Effector memory CD4-positive, alpha-beta T cell (primary cell): ENCODE measurements around the gene CD244.
"Not testable (repeated sequence)": the region's sequence is repeated elsewhere in the genome, so short reads cannot be mapped to it uniquely, and the experiment has no call there.

Experiments
- DNase-seq, 3 donors: peaks; one replicate each; pipeline ENCODE4 v3.0.0-alpha.2; 2020
- H3K27ac ChIP-seq: 2 replicates; pipeline ENCODE4 v1.7.0; 2013; ENCODE audit warnings: mild to moderate bottlenecking, low read length, moderate library complexity; ENCODE audit not compliant: insufficient read depth, poor library complexity, severe bottlenecking
- H3K27me3 ChIP-seq: replicated peaks from 2 replicates; pipeline ENCODE4 v1.7.0; 2013; ENCODE audit warnings: mild to moderate bottlenecking, low read length; ENCODE audit not compliant: insufficient read depth, control insufficient read depth, poor library complexity, severe bottlenecking
- H3K36me3 ChIP-seq: 2 replicates; pipeline ENCODE4 v1.7.0; 2013; ENCODE audit warnings: mild to moderate bottlenecking, low read length, moderate library complexity; ENCODE audit not compliant: control insufficient read depth, insufficient read depth
- H3K4me1 ChIP-seq: 2 replicates; pipeline ENCODE4 v1.7.0; 2013; ENCODE audit warnings: low read length, mild to moderate bottlenecking; ENCODE audit not compliant: control insufficient read depth, insufficient read depth, poor library complexity, severe bottlenecking
- H3K4me3 ChIP-seq: 2 replicates; pipeline ENCODE4 v1.7.0; 2013; ENCODE audit warnings: low read length, low read depth, mild to moderate bottlenecking; ENCODE audit not compliant: insufficient read depth, poor library complexity, severe bottlenecking
- H3K9me3 ChIP-seq: 2 replicates; pipeline ENCODE4 v1.7.0; 2013; ENCODE audit warnings: mild to moderate bottlenecking, low read length, moderate library complexity; ENCODE audit not compliant: control insufficient read depth

The CD244 gene

GRCh38 chr1:160789702-160790611, 72.7 kb downstream of the CD244 start:
- peaks cover under 1% of the 10 kb centered on the region for H3K4me1 ChIP-seq
- H3K27ac ChIP-seq = no peak overlapping the region
- no peak overlapping the region for H3K4me3 ChIP-seq
- H3K9me3 ChIP-seq = no peaks in the 10 kb centered on the region
- H3K27me3 ChIP-seq = no peaks in the 10 kb centered on the region
- no peak for DNase-seq
- H3K36me3 ChIP-seq = no peaks in the 10 kb centered on the region

DNA sequence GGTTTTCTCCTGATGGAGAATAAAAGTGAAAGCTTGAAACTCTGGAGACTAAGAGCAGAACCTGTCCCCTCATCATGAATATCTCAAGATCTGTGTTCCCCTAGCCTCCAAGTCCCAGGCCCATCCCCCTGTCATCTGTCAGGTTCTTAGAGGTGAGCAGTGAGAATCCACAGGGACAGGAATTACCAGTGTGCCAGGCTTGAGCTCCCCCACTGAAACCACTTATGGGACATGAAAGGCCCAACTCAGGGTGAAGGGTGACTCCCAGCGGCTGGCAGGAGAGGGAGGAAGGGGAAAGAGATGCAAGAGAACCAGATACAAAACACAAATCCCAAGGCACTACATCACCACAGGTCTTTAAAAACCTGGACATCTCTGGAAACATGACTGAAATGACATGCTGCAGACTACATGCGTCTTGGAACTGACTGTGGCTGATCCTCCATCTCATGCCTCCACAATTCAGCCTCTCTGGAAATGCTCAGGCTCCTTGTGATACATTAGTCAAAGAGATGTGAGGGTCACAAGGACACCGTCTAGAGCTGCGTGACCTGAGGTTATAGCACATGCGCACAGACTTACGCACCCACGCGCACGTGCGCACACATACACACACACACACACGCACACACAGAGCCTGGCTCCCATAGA, 73.5 kb downstream of the CD244 start:
- Histone ChIP-seq H3K27ac (no peak overlapping the region), H3K27me3 (no peaks in the 10 kb centered on the region), H3K4me1 (no peaks in the 10 kb centered on the region), H3K9me3 (no peaks in the 10 kb centered on the region), H3K4me3 (no peak overlapping the region), H3K36me3 (no peaks in the 10 kb centered on the region)
- no peak for DNase-seq

DNA sequence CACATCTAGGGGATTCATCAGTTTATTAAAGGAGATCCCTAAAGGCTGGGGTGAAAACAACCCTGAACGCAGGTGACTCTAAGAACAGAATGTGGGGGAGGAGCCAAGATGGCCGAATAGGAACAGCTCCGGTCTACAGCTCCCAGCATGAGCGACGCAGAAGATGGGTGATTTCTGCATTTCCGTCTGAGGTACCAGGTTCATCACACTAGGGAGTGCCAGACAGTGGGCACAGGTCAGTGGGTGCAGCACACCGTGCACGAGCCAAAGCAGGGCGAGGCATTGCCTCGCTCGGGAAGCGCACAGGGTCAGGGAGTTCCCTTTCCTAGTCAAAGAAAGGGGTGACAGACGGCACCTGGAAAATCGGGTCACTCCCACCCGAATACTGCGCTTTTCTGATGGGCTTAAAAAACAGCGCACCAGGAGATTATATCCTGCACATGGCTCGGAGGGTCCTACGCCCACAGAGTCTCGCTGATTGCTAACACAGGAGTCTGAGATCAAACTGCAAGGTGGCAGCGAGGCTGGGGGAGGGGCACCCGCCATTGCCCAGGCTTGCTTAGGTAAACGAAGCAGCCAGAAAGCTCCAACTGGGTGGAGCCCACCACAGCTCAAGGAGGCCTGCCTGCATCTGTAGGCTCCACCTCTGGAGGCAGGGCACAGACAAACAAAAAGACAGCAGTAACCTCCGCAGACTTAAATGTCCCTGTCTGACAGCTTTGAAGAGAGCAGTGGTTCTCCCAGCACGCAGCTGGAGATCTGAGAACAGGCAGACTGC, 79.5 kb downstream of the CD244 start:
- not testable (repeated sequence) for H3K27ac ChIP-seq, DNase-seq

GRCh38 chr1:160781914-160782689, 80.6 kb downstream of the CD244 start:
- Histone ChIP-seq H3K36me3 (no peaks in the 10 kb centered on the region), H3K27ac (no peak overlapping the region), H3K4me1 (peaks cover 6% of the 10 kb centered on the region), H3K9me3 (no peaks in the 10 kb centered on the region), H3K4me3 (no peak overlapping the region), H3K27me3 (no peaks in the 10 kb centered on the region)
- no peak for DNase-seq

More for the DNA sequence above, 79.5 kb downstream of the CD244 start:
- H3K9me3 ChIP-seq, H3K36me3 ChIP-seq, H3K4me1 ChIP-seq, H3K27me3 ChIP-seq, H3K4me3 ChIP-seq: not testable (repeated sequence)

GRCh38 chr1:160781186-160781766, 81.4 kb downstream of the CD244 start:
- no peaks in the 10 kb centered on the region for H3K27me3 ChIP-seq
- no peak overlapping the region for H3K27ac ChIP-seq

DNA sequence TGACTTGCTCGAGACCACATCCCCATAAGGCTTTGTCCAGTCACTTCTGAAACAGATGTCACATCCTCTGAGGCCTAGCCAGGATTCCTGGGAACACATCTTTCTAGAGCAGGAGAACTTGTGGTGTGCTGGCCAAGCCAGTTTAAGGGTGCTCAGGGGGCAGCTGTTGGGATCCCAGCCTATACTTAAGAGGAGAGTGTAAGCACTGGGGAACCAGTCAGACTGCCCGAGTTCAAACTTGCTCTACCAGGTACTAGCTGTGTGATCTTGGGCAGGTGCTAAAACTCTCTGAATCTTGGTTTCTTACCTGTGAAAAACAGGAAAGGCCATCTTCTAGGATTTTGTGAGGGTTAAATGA, 82.3 kb downstream of the CD244 start:
- Histone ChIP-seq H3K27me3 (no peaks in the 10 kb centered on the region), H3K27ac (no peak overlapping the region), H3K4me3 (no peak overlapping the region), H3K36me3 (no peaks in the 10 kb centered on the region), H3K4me1 (peaks cover 6% of the 10 kb centered on the region), H3K9me3 (no peaks in the 10 kb centered on the region)
- no peak for DNase-seq

More at GRCh38 chr1:160781186-160781766, 81.4 kb downstream of the CD244 start:
- no peaks in the 10 kb centered on the region for H3K36me3 ChIP-seq
- no peaks in the 10 kb centered on the region for H3K9me3 ChIP-seq
- peaks cover 6% of the 10 kb centered on the region for H3K4me1 ChIP-seq
- H3K4me3 ChIP-seq = no peak overlapping the region
- no peak for DNase-seq
